ENCODE data around the gene GSTCD. TPM values are rescaled to one million over a fixed set of nuclear protein-coding genes. Genes with fewer than 3 reads are reported as not detected.

The GSTCD gene
- total and polyA plus RNA-seq, 9 of the 15 experiments (the other 6 are each of a cell fraction or from before 2014, with no cell fraction given) = 4.5 to 36.3 (median 16.0) TPM

- CTCF ChIA-PET (ENCODE audit: low intra/inter-chr PET ratio) = no interaction called here
- FAIRE-seq = no peak
- Histone ChIP-seq H2AFZ (ENCODE audit: low read depth, low read length) (no peak overlapping the region), H3K9me3 (replicated peaks; ENCODE audit: control insufficient read depth, insufficient read depth, low read depth, low read length) (no peaks in the 10 kb centered on the region), H3K27ac (ENCODE audit: extremely low read depth, low read depth, low read length) (no peak overlapping the region), H3K9me1 (ENCODE audit: control insufficient read depth, insufficient read depth, low read length) (no peaks in the 10 kb centered on the region), H3K36me3 (ENCODE audit: control insufficient read depth, insufficient read depth, low read length) (peaks cover 12% of the 10 kb centered on the region; the same call in 1 of the 3 replicates), H3K9ac (ENCODE audit: insufficient read depth in 1 of 2, low read depth in 2 of 2, low read length in 2 of 2) (no peak overlapping the region), H3K27me3 (ENCODE audit: control insufficient read depth in 2 of 2, insufficient read depth in 2 of 2, low read length in 2 of 2) (no peaks in the 10 kb centered on the region), H4K20me1 (replicated peaks; ENCODE audit: control insufficient read depth, insufficient read depth, low read length) (no peaks in the 10 kb centered on the region), H3K4me1 (replicated peaks in 1 of 2; ENCODE audit: control insufficient read depth in 2 of 2, insufficient read depth in 2 of 2, low read length in 2 of 2) (no peaks in the 10 kb centered on the region), H3K4me3 (no peak overlapping the region), H3K79me2 (ENCODE audit: control insufficient read depth, insufficient read depth, low read length) (no peaks in the 10 kb centered on the region), H3K4me2 (ENCODE audit: insufficient read depth, low read length) (no peak overlapping the region)
- DNase-seq (ENCODE audit: extremely low read depth in 1 of 4, low spot score in 3 of 4) = no peak
- no peak for TF ChIP-seq ZNF408 (CRISPR knock-in tag; IDR thresholded peaks at IDR 0.05; ENCODE audit: low read depth)
- no peak for TF ChIP-seq ETV5 (CRISPR knock-in tag; IDR thresholded peaks at IDR 0.05; ENCODE audit: low read depth)
- no peak for TF ChIP-seq ZNF75A (CRISPR knock-in tag; IDR thresholded peaks at IDR 0.05)
- no peak for TF ChIP-seq ZNF217 (CRISPR knock-in tag; IDR thresholded peaks at IDR 0.05)
- no peak for TF ChIP-seq THRA (IDR thresholded peaks at IDR 0.05)
- no peak for TF ChIP-seq HIVEP1 (CRISPR knock-in tag; IDR thresholded peaks at IDR 0.05)
- TF ChIP-seq PCBP2 (IDR thresholded peaks at IDR 0.05; ENCODE audit: low read depth, low read length, poor library complexity, severe bottlenecking) = no peak
- TF ChIP-seq NEUROD1 (IDR thresholded peaks at IDR 0.05; ENCODE audit: borderline replicate concordance, low read depth, low read length, partially characterized antibody) = no peak
- no peak for TF ChIP-seq SIN3B (IDR thresholded peaks at IDR 0.05; ENCODE audit: low read depth)
- TF ChIP-seq CBX8 (IDR thresholded peaks at IDR 0.05; ENCODE audit: borderline replicate concordance, extremely low read depth, low read depth, low read length, poor library complexity, severe bottlenecking) = no peak
- no peak for TF ChIP-seq NFRKB (IDR thresholded peaks at IDR 0.05; ENCODE audit: low read depth)
- no peak for TF ChIP-seq NFYB (IDR thresholded peaks at IDR 0.05; ENCODE audit: extremely low read depth, insufficient read length)
- no peak for TF ChIP-seq MAFK (IDR thresholded peaks at IDR 0.05; ENCODE audit: low read length)
- TF ChIP-seq POLR3A (IDR thresholded peaks at IDR 0.05; ENCODE audit: borderline replicate concordance, extremely low read depth, insufficient read depth, insufficient read length) = no peak
- TF ChIP-seq ZNF668 (CRISPR knock-in tag; IDR thresholded peaks at IDR 0.05) = no peak
- in situ Hi-C loops (cut with MboI) = no loop called here
- POLR2A ChIA-PET = interaction anchor here (0.7 kb wide), 1 partner anchor 14 kb away, joined by 3 read pairs; no protein-coding TSS in a partner anchor
- BruUV-seq (replicated peaks) = no TSS peak
- WGBS (ENCODE audit: insufficient coverage, low coverage, missing lambda C conversion rate) = 93% methylated on average over 2 of the region's 2 CpGs
- ATAC-seq = no peak
- intact Hi-C loops (cut with micrococcal nuclease) = no loop called here
Measured at GRCh38 chr4:105843941-105844340, 135.4 kb downstream of the GSTCD start.
